HUDEP-2 (cell line): ENCODE results near the gene OTOP1.
"Not testable (repeated sequence)": the region's sequence is repeated elsewhere in the genome, so short reads cannot be mapped to it uniquely, and the experiment has no call there.

Source experiments
- DNase-seq, 76 experiments: peaks; one replicate each; lab custom pipeline; 2025; ENCODE audit not compliant: unreplicated experiment in 76 of 76; lab: John Stamatoyannopoulos, UW

The OTOP1 gene

DNA sequence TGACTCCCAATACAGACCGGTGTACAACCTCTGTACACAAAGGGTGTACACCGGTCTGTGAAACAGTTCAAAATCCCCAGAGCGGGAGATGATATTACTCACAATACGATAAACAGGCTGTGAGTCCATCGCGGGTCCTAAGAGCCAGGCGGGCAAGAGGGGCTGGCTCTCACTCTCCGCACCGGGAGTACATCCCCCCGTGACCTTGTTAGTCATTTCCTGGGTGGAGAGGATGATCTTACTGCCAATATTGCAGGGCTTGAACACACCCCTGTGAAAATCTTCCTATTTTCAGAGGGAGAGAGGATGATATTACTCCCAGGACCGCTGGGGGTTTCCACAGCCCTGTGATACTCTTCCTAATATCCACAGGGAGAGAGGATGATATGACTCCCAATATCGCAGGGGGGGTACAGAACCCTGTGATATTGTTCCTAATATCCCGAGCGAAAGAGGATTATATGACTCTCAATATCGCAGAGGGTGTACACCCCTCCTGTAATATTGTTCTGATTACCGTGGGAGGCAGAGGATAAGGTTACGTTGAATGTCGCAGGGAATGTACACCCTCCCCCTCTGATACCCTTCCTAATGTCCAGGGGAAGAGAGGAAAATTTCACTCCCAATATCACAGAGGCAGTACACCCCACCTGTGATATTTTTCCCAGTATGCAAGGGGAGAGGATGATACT is 60.9 kb downstream of the OTOP1 start:
- not testable (repeated sequence) for DNase-seq

DNA sequence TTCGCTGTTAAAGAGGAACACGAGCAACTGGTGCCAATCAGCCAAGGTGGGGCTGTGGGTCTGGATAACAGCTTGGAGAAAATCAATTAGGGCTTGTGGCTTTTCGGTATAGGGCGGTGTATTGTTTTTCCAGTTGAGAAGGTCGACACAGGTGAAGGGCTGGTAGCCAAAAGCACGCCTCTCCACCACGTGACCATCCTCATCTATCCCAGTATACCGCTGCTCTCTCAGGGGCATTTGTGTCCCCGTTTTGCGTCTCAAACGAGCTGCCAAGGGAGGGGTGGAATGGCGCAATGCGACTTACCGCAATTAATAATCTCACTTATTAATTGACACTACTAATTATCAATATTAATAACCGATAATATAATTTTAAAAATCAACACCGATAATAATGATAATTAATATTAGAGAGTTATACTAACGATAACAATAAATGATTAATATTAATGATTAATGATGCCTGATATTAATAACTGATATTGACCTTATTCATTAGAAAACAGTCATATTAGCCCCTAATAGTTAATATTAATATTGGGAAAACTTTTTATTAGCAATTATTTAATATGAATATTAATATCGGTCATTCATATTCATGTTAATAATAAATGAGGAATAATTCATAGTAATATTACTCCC is 62.1 kb downstream of the OTOP1 start:
- not testable (repeated sequence) for DNase-seq

DNA sequence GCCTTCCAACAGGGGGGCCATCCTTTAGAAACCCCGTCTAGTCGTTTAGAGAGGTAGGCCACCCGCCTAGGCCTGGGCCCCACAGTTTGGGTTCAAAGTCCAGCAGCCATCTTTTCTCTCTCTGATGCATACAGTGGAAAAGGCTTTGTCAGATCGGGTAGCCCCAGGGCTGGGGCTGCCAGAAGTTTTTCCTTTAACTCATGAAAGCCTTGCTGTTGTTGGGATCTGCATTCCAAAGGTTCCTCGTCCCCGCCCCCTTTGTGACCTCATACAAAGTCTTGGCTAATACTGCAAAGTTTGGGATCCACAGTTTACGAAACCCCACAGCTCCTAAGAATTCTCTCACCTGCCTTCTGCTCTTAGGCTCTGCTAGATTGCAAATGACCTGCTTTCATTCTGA is 64.5 kb downstream of the OTOP1 start:
- DNase-seq = not testable (repeated sequence)

DNA sequence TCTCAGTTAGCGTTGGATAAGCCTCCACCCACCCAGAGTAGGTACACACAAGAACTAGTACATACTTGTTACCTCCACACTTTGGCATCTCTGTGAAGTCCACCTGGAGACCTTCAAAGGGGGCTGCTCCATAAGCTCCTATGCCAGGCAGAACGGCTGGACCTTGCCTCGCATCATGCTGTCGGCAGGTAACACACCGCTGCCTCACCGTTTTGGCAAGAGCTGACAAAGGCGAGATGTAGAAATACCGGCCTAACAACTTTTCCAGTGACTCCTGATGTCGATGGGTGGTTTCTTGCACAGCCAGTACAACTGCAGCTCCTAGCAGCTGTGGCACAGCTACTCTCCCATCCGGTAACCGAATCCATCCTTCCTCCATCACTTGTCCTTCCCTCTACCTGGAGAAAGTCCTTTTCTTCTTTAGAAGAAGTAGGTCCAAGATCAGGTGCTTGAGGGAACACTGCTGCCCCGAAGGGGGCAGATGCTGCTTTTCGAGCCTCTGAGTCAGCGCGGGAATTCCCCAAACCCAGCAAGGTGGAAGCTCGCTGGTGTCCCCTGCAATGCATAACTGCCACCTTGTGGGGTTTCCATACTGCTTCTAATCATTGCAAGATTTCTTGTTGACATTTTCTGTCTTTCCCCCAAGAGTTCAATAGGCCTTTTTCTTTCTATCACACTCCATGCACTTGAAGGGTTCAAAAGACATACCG is 65.6 kb downstream of the OTOP1 start:
- DNase-seq = not testable (repeated sequence)

DNA sequence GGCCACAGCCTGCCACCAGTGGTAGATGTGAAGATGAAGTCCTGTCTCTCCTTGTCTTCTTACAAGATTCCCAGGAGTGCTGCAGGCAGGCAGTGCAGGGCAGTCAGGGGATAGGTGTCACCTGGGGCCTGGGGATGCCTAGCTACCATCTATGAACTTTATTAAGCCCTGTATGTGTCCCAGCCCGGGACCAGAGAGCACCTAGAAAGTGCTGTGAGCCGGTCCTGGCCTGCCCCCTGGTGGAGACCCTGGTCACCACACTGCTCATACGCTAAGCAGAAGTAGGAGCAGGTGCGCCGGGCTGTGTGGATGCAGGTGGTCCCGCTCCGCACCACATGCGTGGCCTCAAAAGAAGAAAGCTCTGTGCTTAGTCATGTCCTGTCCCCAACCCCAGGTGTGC is 81.1 kb downstream of the OTOP1 start:
- not testable (repeated sequence) for DNase-seq

DNA sequence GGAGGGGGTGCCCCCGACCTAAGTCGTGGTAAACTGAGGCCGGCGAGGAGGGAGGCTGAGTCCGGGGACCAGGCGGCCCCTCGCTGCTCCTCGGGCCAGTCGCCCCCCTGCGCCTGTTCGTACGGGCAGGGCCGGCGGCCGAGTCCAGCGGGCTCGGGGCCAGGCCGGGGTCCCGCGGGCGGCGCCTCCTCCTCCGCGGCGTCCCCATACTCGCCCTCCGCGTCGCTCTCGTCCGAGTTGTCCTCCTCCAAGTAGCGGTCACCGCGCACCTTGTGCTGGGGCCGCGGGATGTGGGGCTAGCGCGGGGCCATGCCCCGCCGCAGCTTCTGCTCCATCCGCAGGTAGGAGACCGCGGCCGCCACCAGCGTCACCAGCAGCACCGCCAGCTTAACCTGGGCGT is 83.4 kb downstream of the OTOP1 start:
- not testable (repeated sequence) for DNase-seq

DNA sequence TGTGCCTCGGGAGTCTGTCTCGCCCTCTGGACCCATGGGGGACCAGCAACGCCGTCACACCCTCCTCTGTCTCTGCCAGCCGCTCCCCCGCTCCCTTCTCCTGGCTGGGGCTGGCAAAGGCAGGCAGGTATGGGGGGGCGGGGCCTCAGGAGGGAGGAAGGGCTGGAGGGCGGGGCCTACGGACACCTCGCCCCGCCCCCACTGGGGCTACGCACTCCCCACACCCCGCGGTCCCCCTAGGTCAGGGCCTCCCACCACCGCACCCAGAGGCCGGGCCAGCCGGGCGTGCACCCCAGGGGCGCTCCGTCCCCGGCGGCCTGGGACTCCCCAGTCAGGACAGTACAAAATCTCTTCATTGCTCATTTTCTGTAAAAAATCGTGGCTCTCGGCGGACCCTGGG is 84.0 kb downstream of the OTOP1 start:
- DNase-seq = not testable (repeated sequence)

DNA sequence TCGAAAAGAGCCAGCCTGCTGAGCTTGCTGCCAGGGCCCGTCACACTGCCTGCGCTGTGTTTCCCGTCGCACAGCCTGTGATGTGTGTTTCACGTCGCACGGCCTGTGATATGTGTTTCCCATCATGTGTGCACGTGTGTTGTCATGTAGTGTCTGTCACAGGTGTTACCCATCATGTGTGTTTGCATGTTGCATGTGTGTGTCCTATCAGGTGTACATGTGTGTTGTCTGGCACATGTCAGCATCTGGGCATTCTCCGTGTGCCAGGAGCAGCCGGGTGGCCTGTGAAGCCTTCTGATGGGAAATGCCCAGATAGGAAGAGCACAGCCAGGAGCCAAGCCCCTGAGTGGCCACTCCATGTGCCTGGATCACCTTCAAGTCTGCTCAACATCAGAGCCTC is 85.5 kb downstream of the OTOP1 start:
- not testable (repeated sequence) for DNase-seq
